Pons (tissue), 1 donor: ENCODE measurements around the gene VPS13D.
A peak's percentile ranks its signal among the peaks of the same experiment; 100 is the strongest.
"Not testable (repeated sequence)": the region's sequence is repeated elsewhere in the genome, so short reads cannot be mapped to it uniquely, and the experiment has no call there.

ENCODE experiments used
- DNase-seq: peaks from one replicate; pipeline ENCODE4 v3.0.0-alpha.2; 2016; ENCODE audit warnings: low spot score

VPS13D gene

DNA sequence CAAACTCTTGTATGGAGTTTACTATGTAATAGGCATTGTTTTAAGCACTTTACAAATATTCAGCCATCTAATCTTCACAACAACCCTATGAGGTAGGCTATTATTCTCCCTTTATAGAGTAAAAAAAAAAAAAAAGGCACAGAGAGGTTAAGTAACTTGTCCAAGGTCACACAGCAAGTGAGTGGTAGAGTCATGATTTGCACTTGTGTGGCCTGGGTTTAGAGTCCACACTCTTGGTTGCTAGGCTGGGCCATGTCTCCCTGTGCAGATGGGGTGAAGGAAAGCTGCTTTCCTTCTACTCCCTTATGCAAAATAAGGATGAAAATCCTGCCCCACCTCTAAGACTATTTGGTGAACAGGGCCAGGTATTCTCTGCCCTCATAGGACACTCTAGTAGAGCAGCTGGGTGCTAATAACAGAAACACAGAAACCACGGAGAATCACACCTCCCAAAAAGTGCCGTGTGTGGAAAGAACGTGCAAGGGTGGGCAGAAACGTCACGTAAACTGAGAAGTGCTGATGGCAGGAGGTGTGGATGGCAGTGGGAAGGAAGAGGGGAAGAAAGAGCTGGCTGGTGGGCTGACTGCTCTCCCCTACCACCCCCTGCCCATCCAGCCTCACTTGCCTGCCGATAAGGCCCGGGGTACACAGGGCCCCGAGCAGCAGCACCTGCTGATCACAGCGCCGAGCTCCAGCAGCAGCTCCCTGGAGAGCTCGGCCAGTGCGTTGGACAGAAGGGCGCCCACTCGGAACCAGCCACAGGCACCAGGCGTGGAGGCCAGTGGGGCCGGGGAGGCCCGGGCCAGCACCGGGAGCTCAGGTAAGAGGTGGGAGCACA, 28.3 kb upstream of the VPS13D start:
- no peak for DNase-seq

- no peak for DNase-seq
Measured at GRCh38 chr1:12202190-12202497, 27.7 kb upstream of the VPS13D start.

DNA sequence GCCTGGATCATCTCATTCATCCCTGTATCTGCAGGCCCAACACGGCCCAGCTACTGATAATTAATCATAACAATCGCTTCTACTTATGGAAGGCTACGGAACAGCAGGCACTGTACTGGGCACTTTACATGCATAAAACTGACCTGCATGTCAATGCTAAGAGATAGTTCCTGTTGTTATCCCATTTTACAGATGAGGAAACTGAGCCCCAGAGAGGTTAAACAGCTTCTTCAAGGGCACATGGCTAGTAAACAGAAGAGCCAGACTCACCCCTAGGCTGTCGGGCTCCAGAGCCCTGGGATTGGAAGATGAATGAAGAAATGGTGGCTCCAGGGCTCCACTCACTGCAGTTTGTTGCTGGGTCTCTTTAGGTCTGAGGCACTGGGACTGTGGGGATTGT, 27.3 kb upstream of the VPS13D start:
- no peak for DNase-seq

DNA sequence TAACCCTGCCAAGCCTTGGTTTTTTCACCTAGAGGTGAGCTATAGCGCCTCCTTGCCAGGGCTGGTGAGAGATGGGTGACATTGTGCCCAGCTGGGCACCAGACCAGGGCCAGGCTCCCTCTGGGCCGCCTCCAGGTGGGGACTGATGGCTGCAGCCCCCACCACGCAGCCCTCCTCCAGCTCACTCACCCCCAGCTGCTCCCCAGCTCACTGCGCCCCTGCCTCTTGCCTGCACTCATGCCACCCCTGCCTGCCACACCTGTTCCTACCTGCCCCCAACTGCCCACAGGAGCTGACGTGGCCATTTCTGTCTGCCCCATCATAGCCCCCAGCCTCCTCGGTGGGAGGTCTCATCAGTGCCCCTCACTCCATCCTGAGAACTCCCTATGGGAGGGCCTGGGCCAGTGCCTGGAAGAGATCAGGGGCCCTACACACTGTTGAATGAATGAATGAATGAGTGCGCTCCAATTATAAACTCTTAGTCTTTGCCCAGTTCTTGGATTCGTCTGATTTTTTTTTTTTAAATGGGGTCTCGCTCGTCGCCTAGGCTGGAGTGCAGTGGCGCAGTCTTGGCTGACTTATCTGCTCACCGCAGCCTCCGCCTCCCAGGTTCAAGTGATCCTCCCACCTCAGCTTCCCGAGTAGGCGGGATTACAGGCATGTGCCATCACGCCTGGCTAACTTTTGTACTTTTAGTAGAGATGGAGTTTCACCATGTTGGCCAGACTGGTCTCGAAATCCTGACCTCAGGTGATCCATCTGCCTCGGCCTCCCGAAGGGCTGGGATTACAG, 26.4 kb upstream of the VPS13D start:
- no peak for DNase-seq

DNA sequence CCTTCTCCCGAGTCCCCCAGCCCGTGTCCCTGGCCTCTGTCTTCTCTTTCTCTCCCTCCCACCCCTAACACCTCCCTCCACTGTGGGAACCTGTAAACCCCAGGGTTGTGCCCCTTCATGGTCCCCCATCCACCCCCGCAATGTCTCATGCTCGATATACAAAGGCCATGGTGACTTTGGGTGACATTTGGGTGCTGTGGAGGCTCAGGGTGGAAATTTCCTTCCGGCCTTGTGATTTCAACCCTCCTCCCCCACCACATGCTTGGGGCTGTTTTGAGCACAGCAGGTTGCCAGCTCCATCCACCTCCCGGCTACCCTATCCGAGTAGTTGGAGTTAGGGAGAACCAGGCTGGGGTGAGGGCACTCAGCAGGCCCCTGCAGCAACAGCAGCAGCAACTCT, 25.7 kb upstream of the VPS13D start:
- DNase-seq, result no peak

DNA sequence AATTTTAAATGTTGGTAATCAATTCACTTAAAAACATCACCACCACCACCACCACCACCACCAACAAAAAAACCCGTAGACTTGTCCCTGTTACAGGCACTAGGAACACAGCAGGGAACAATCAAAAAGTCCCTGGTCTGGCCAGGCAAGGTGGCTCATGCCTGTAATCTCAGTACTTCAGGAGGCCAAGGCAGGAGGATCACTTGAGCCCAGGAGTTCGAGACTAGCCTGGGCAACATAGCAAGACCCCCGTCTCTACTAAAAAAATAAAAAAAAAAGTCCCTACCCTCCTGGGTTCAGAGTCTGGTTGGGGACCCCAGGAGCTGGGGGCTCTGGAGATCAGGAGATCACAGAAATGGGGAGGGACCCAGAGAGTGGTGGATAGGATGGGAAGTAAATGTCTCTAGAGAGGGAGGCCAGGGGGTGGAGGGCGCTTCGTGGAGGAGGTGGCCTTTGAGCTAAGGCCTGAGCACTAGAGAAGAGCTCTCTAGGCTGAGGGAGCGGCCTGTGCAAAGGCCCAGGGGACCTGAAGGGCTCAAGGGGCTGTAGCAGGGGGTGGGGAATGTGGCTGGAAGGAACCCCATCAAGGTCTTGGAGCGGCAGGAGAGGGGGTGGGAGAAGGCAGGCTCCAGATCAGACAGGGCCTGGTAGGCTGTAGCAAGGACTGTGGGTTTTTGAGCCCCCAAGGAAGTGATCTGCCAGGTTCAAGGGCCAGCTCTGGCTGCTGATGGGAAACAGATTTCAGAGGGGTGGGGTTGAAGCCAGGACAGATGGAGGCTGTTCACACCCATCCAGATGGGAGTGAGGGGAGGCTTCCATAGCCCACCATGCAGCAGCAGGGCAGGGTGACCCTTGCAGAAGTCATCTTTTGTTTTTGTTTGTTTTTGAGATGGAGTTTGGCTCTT, 24.8 kb upstream of the VPS13D start:
- no peak for DNase-seq

DNA sequence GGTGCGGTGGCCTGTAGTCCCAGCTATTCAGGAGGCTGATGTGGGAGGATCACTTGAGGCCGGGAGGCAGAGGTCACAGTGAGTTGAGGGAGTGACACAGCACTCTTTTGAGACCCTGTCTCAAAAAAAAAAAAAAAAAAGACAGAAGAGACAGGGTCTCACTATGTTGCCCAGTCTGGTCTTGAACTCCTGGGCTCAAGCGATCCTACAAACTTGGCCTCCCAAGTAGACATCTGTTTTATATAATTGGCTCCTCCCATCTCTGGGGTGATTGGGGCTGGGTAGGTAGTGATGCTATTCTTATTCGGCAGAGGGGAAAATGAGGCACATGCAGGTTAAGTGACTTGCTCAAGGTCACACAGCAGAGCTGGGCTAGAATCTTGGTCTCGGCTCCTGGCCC, 23.6 kb upstream of the VPS13D start:
- DNase-seq, result no peak

GRCh38 chr1:12206792-12207424, 22.9 kb upstream of the VPS13D start:
- no peak for DNase-seq

DNA sequence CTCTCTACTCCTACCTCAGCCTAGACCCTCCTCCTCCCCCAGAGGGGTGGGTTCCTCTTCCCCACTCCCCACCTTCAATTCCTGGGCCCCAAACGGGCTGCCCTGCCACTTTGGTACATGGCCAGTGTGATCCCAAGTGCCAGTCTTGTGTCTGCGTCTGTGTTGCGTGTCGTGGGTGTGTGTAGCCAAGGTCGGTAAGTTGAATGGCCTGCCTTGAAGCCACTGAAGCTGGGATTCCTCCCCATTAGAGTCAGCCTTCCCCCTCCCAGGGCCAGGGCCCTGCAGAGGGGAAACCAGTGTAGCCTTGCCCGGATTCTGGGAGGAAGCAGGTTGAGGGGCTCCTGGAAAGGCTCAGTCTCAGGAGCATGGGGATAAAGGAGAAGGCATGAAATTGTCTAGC, 21.6 kb upstream of the VPS13D start:
- DNase-seq, result no peak

DNA sequence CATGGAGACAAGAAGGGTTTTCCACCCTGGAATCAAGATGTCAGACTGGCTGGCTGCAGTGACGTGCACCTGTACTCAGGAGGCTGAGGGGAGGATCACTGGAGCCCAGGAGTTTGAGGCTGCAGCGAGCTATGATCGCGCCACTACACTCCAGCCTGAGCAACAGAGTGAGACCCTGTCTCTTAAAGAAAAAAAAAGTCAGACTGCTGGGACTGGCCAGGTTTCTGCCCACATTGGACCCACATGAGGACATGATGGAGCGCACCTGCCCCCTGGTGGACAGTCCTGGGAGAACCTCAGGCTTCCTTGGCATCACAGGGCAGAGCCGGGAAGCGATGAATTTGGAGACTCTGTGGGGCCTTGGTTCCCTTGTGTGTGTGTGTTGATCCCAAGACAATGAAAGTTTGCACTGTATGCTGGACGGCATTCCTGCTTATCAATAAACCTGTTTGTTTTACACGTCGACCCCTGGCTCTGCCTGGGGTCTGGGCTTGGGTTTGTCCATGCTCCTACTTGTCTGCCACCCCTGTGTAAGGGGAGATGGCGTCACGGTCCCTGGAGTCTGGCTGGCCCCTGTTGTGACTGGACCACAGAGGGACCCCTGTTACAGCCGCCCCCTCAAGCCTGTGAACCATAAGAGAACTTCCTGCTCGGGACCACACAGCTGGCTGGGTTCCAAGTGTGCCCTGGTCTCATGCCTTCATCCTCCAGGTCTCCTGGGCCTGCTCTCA, 20.9 kb upstream of the VPS13D start:
- DNase-seq, result peak; percentile 74

DNA sequence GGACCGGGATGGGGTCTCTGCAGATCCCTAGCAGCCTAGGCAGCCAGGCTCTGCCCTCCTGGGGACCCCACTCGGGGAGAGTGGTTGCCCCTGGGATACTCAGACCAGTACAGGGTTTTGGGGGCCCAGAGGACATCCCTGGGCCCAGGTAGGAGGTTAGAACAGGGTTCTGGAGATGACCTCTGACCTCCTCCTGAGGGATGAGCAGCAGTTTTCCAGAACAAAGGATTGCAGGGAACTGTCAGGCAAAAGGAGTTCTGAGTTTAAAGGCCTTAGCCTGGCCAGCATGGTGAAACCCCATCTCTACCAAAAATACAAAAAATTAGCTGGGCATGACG, 20.4 kb upstream of the VPS13D start:
- DNase-seq, result no peak

DNA sequence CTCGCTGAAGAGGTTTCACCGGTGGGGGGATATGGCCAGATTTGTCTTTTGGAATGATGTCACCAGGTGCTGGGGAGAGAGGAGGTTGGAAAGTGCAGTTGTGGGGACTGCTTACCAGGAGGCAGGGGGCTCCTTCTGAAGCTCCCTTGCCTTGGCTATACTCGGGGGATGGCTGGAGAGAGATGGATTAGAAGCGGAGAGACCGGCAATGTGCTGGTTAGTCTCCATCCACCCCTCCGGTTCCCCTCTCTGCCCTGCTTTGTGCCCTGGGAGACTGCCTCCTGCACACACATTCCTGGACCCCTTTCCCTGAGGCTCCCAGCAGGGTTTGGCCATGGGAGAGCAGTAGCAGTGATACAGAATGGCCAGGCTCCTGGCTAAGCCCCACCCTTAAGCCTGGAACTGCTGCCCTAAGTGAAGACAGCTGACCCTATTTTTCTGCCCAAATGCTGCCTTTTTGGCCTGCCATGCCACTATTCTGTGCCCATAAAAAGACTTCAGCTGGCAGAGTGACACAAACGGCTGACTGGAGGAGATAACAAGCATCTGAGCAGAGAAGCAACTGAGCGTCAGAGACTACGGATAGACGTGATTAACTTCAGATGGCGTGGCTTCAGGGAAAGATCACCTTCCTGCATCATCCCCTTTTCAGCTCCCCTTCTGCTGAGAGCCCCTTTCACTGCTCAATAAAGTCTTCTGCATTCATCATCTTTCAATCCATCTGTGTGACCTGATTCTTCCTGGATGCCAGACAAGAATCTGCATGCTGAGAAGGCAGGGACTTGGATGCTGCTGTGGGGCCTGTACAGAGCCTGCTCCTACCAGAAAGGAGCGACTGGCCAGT, 14.5 kb upstream of the VPS13D start:
- no peak for DNase-seq

- DNase-seq, result no peak
Measured at GRCh38 chr1:12219800-12220199, 10.0 kb upstream of the VPS13D start.

DNA sequence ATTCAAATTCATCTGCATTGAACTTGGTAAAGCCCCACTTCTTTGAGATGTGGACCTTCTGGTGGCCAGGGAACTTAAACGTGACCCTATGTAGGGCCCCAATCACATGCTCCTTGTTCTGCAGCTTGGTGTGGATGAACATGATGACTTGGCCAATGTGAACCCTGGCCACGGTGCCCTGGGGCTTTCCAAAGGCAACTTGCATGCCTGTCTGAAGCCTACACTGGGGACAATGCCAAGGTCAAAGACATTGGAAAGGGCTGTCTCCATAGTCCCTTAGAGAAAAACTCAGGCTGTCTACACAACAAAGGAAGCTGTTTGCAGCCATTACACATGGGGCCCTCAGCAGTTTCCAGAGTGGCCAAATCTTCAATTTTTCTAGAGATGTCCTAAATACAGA, 8.9 kb upstream of the VPS13D start:
- DNase-seq, result no peak

DNA sequence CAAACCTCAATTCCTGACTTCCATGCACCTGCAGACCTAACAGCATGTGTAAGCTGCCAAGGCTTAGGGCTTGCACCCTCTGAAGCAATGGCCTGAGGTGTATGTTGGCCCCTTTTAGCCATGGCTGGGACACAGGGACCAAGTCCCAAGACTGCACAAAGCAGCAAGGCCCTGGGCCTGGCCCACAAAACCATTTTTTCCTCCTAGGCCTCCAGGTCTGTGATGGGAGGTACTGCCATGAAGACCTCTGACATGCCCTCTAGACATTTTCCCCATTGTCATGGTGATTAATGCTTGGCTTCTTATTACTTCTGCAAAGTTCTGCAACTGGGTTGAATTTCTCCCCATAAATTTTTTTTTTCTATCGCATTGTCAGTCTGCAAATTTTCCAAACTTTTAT, 7.1 kb upstream of the VPS13D start:
- DNase-seq, result not testable (repeated sequence)

GRCh38 chr1:12224092-12224491, 5.7 kb upstream of the VPS13D start:
- not testable (repeated sequence) for DNase-seq

DNA sequence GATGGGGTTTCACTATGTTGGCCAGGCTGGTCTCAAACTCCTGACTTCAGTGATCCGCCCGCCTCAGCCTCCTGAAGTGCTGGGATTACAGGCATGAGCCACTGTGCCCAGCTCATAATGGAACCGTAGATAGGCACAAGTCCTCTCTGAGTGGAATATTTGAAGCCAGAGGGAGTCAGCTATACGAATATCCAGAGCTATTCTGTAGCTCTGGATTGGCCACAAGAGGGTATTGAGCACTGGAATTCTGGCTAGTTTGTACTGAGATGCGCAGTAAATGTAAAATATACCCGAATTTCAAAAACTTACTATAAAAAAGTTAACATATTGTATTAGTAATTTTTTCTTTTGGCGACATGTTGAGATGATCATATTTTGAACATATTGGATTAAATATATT, 851 bp upstream of the VPS13D start:
- no peak for DNase-seq

DNA sequence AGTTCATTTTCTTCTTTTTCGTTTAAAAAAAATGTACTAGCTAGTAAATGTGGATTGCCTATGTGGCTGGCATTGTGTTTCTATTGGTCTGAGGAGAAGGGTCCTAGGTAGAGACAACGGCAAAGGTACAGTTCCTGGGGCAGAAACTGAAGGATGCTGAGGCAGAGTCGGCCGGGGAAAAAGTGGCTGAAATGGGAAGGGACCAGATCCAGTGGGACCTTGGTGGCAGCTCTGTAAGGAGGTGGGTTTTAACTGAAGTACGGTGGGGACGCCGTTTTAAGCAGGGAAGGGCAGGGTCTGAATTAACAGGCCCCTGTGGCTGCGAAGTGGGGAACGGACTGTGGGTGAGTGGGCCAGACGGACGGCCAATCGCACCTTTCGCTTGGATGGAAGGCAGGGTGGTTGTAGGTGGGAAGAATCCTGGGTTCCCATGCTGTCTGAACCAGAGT, 420 bp upstream of the VPS13D start:
- no peak for DNase-seq

DNA sequence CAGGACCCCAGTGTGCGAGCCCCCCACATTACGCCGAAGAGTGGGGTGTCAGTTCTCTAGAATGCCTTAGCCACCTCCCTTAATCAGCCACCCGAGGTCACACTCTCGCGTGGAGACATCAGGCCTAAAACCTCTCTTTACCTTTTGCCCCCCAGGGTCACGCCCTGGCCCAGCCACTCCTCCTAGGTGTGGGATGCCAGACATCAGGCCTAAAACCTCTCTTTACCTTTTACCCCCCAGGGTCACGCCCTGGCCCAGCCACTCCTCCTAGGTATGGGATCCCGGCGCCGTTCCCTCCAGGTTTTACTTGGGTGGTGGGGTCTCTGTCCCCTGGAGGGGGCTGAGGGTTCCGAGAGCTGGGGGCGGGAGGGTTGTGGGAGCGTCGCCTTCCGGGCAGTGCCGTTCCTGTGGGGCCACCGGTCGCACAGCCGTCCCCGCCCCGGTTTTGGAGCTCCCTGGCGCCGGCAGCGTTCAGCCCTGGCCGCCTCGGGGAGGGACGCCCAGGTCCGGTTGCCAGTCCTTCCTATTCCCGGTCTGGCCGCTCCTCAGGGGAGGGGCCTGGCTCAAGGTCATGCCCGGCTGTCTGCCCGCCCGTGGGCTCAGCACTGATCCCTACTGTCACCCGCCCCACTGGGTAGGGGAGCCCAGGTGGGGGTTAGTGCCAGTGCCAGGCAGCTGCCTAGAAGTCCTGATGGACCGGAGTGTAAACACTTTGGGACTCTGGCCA, 882 bp downstream of the VPS13D start:
- peak; percentile 12 for DNase-seq

GRCh38 chr1:12231276-12231595, 1.4 kb downstream of the VPS13D start:
- no peak for DNase-seq
